Epithelial cell of prostate (primary cell): Measurements from ENCODE around the gene CAND2.
"Not testable (repeated sequence)": the region's sequence is repeated elsewhere in the genome, so short reads cannot be mapped to it uniquely, and the experiment has no call there.

Experiments used
- DNase-seq: peaks from one replicate; pipeline ENCODE4 v3.0.0-alpha.2; 2011; ENCODE audit warnings: low read depth, low spot score
- H3K27ac ChIP-seq: fragments of 450-650 bp; 2 replicates; pipeline ENCODE4 v1.5.1; 2017; ENCODE audit warnings: mild to moderate bottlenecking

Gene CAND2

GRCh38 chr3:12879191-12879815, 82.8 kb downstream of the CAND2 start:
- no peak overlapping the region for H3K27ac ChIP-seq

GRCh38 chr3:12881858-12882257, 85.4 kb downstream of the CAND2 start:
- DNase-seq, H3K27ac ChIP-seq: not testable (repeated sequence)

More at GRCh38 chr3:12879191-12879815, 82.8 kb downstream of the CAND2 start:
- DNase-seq: no peak

- DNase-seq: no peak
- H3K27ac ChIP-seq: no peak overlapping the region
These were observed 86.1 kb downstream of the CAND2 start for GRCh38 chr3:12882336-12883310.

GRCh38 chr3:12884186-12884680, 87.8 kb downstream of the CAND2 start:
- DNase-seq: no peak
- H3K27ac ChIP-seq: no peak overlapping the region
